ENCODE measurements around the gene MMEL1.

Gene MMEL1

DNA sequence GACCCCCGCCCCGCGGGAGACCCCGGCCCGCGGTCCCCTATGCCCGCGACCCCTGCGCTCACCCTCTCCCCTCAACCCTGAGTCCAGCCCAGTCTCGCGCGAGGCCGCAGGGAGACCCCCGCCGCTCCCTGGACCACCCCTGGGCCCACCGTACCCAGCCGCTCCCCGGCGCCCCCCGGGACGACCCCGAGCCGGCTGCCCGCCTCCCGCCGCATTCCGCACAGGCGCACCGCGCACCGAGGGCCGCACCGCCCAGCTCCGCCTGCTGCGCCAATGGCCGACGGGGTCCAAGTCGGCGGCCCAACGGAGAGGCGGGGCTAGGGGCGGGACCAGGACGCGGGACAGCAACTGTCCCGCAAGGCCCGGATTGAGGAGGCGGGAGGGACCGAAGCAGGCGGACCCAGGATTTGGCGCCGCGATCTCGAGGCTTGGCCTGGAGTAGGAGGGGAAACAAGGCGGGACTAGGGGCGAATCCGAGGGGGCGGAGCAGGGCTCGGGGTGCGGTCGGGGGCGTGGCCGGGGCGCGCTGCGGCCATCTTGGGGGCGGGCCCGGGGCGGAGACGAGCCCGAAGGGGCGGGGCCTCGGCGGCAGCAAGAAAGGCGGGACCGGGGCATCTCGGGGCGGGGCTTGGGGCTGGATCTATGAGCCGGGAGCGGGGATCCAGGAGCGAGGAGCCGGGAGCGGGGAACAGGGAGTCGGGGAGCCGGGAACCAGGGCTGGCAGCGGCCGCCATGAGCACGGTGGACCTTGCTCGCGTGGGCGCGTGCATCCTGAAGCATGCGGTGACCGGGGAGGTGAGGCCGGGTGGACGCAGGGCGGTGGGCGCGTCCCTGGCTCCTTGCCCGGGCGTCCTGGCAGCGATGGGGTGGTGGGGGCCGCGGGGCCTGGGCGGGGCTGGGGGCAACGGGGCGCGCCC lies 46.4 kb downstream of the MMEL1 start, which contains the start of gene PRXL2B (continued):
- TF ChIP-seq, protein P1, sequence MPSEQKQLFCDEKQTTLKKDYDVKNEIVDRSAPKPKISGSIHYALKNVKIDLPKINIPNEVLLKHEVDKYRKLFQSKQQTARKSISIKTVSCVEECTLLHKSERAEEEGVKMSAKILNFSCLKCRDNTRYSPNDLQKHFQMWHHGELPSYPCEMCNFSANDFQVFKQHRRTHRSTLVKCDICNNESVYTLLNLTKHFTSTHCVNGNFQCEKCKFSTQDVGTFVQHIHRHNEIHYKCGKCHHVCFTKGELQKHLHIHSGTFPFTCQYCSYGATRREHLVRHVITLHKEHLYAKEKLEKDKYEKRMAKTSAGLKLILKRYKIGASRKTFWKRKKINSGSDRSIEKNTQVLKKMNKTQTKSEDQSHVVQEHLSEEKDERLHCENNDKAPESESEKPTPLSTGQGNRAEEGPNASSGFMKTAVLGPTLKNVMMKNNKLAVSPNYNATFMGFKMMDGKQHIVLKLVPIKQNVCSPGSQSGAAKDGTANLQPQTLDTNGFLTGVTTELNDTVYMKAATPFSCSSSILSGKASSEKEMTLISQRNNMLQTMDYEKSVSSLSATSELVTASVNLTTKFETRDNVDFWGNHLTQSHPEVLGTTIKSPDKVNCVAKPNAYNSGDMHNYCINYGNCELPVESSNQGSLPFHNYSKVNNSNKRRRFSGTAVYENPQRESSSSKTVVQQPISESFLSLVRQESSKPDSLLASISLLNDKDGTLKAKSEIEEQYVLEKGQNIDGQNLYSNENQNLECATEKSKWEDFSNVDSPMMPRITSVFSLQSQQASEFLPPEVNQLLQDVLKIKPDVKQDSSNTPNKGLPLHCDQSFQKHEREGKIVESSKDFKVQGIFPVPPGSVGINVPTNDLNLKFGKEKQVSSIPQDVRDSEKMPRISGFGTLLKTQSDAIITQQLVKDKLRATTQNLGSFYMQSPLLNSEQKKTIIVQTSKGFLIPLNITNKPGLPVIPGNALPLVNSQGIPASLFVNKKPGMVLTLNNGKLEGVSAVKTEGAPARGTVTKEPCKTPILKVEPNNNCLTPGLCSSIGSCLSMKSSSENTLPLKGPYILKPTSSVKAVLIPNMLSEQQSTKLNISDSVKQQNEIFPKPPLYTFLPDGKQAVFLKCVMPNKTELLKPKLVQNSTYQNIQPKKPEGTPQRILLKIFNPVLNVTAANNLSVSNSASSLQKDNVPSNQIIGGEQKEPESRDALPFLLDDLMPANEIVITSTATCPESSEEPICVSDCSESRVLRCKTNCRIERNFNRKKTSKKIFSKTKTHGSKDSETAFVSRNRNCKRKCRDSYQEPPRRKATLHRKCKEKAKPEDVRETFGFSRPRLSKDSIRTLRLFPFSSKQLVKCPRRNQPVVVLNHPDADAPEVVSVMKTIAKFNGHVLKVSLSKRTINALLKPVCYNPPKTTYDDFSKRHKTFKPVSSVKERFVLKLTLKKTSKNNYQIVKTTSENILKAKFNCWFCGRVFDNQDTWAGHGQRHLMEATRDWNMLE (tag by site-specific recombination; conservative IDR thresholded peaks at IDR 0.05; ENCODE audit: low read depth) = no peak
- TF ChIP-seq, protein P2, sequence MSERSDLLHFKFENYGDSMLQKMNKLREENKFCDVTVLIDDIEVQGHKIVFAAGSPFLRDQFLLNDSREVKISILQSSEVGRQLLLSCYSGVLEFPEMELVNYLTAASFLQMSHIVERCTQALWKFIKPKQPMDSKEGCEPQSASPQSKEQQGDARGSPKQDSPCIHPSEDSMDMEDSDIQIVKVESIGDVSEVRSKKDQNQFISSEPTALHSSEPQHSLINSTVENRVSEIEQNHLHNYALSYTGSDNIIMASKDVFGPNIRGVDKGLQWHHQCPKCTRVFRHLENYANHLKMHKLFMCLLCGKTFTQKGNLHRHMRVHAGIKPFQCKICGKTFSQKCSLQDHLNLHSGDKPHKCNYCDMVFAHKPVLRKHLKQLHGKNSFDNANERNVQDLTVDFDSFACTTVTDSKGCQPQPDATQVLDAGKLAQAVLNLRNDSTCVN (tag by site-specific recombination; optimal IDR thresholded peaks at IDR 0.05) = peak; percentile 85
- no peak for TF ChIP-seq ZFP69B (tag by site-specific recombination; IDR thresholded peaks at IDR 0.05)
- no peak for TF ChIP-seq ZNF404 (tag by site-specific recombination; IDR thresholded peaks at IDR 0.05)
- TF ChIP-seq ZFP41 (tag by site-specific recombination; IDR thresholded peaks at IDR 0.05; ENCODE audit: borderline replicate concordance) = no peak
- TF ChIP-seq ZBTB1 (tag by site-specific recombination; IDR thresholded peaks at IDR 0.05) = no peak
- no peak for TF ChIP-seq PRDM2 (tag by site-specific recombination; IDR thresholded peaks at IDR 0.05; ENCODE audit: borderline replicate concordance)
- TF ChIP-seq ZBTB21 (tag by site-specific recombination; IDR thresholded peaks at IDR 0.05) = no peak
- no peak for TF ChIP-seq ZNF248 (tag by site-specific recombination; IDR thresholded peaks at IDR 0.05)
- TF ChIP-seq ZNF146 (tag by site-specific recombination; IDR thresholded peaks at IDR 0.05) = no peak
- no peak for TF ChIP-seq ZNF426 (tag by site-specific recombination; IDR thresholded peaks at IDR 0.05)
- TF ChIP-seq ZSCAN16 (tag by site-specific recombination; IDR thresholded peaks at IDR 0.05) = no peak
- no peak for TF ChIP-seq ZNF623 (tag by site-specific recombination; IDR thresholded peaks at IDR 0.05)
- no peak for TF ChIP-seq ZNF785 (tag by site-specific recombination; IDR thresholded peaks at IDR 0.05)
- TF ChIP-seq ZNF791 (tag by site-specific recombination; IDR thresholded peaks at IDR 0.05) = no peak
- TF ChIP-seq ZNF513 (tag by site-specific recombination; IDR thresholded peaks at IDR 0.05) = no peak
- no peak for TF ChIP-seq ZNF701 (tag by site-specific recombination; IDR thresholded peaks at IDR 0.05)
- TF ChIP-seq MEIS1 (CRISPR knock-in tag; IDR thresholded peaks at IDR 0.05; ENCODE audit: borderline replicate concordance) = no peak
- peak; percentile 46; the same call in 1 of the 2 replicates for TF ChIP-seq EGR2 (tag by site-specific recombination; IDR thresholded peaks at IDR 0.05; ENCODE audit: low read depth)
- TF ChIP-seq KLF17 (tag by site-specific recombination; IDR thresholded peaks at IDR 0.05) = peak; percentile 20; the same call in 1 of the 2 replicates
- no peak for TF ChIP-seq ZNF777 (tag by site-specific recombination; IDR thresholded peaks at IDR 0.05; ENCODE audit: borderline replicate concordance)
- TF ChIP-seq ZNF555 (tag by site-specific recombination; conservative IDR thresholded peaks at IDR 0.05) = no peak
- no peak for TF ChIP-seq ZNF664 (tag by site-specific recombination; IDR thresholded peaks at IDR 0.05)
- TF ChIP-seq GLI4 (tag by site-specific recombination; IDR thresholded peaks at IDR 0.05) = no peak
- TF ChIP-seq ZNF214 (tag by site-specific recombination; IDR thresholded peaks at IDR 0.05; ENCODE audit: borderline replicate concordance) = no peak
